HG03520 (cell line): ENCODE results near the gene C2CD4B.

ENCODE experiments used
- ATAC-seq: cut with Tn5 transposase; IDR thresholded peaks from one replicate; pipeline ENCODE4 v1.9.1; 2021; ENCODE audit warnings: mild to moderate bottlenecking, moderate library complexity; ENCODE audit not compliant: unreplicated experiment

C2CD4B gene

GRCh38 chr15:62119874-62120273, 45.2 kb downstream of the C2CD4B start:
- no peak for ATAC-seq

- ATAC-seq, result no peak
Measured at GRCh38 chr15:62119227-62119864, 45.7 kb downstream of the C2CD4B start.

GRCh38 chr15:62118520-62119226, 46.4 kb downstream of the C2CD4B start:
- no peak for ATAC-seq

GRCh38 chr15:62115847-62116246, 49.2 kb downstream of the C2CD4B start:
- ATAC-seq, result no peak
